SU-DHL-6 (cell line): Measurements from ENCODE around the gene ZBTB16.

Experiments
- CTCF ChIP-seq: fragments of 200-600 bp; sonication (generic); IDR thresholded peaks from one replicate; pipeline ENCODE4 v1.5.1; 2017; ENCODE audit warnings: antibody characterized with exemption, mild to moderate bottlenecking, low read length, moderate library complexity; ENCODE audit not compliant: insufficient read depth, poor library complexity, severe bottlenecking
- EZH2phosphoT487 ChIP-seq: fragments of 200-600 bp; sonication (generic), shearing (Covaris generic); conservative IDR thresholded peaks from 2 replicates; pipeline ENCODE4 v1.6.1; 2018; ENCODE audit warnings: mild to moderate bottlenecking, antibody characterized with exemption, low read length, moderate library complexity, mixed read lengths

DNA sequence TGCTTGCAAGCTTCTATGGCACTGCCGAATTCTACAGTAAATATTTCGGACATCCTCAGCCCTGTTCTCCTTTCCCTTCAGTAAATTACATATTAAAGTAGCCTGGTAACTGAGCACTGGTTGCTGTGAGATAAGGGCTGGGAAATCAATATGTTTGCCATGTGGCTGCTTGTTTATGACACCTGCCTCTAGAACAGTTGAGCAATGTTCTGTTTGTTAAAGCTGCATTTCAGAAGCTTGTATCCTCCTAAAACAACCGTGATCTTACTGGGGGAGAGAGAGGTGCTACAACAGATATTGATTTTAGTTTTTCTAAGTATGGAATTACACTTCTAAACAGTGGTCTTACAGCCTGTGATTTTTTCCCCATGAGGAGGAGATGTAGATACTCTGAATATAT is 39.4 kb downstream of the ZBTB16 start:
- TF ChIP-seq CTCF (no peak), EZH2phosphoT487 (no peak)
